ENCODE measurements around the gene ARFGEF3.

- TF ChIP-seq ZNF239 (tag by site-specific recombination; IDR thresholded peaks at IDR 0.05) = no peak
- TF ChIP-seq CTCF (tag by site-specific recombination; IDR thresholded peaks at IDR 0.05) = no peak
- TF ChIP-seq, protein P1, sequence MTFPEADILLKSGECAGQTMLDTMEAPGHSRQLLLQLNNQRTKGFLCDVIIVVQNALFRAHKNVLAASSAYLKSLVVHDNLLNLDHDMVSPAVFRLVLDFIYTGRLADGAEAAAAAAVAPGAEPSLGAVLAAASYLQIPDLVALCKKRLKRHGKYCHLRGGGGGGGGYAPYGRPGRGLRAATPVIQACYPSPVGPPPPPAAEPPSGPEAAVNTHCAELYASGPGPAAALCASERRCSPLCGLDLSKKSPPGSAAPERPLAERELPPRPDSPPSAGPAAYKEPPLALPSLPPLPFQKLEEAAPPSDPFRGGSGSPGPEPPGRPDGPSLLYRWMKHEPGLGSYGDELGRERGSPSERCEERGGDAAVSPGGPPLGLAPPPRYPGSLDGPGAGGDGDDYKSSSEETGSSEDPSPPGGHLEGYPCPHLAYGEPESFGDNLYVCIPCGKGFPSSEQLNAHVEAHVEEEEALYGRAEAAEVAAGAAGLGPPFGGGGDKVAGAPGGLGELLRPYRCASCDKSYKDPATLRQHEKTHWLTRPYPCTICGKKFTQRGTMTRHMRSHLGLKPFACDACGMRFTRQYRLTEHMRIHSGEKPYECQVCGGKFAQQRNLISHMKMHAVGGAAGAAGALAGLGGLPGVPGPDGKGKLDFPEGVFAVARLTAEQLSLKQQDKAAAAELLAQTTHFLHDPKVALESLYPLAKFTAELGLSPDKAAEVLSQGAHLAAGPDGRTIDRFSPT (tag by site-specific recombination; IDR thresholded peaks at IDR 0.05) = no peak
- TF ChIP-seq ZNF169 (tag by site-specific recombination; IDR thresholded peaks at IDR 0.05) = no peak
- TF ChIP-seq ZSCAN23 (tag by site-specific recombination; IDR thresholded peaks at IDR 0.05) = no peak
- TF ChIP-seq ZNF510 (tag by site-specific recombination; IDR thresholded peaks at IDR 0.05; ENCODE audit: insufficient replicate concordance) = no peak
- TF ChIP-seq, protein P2, sequence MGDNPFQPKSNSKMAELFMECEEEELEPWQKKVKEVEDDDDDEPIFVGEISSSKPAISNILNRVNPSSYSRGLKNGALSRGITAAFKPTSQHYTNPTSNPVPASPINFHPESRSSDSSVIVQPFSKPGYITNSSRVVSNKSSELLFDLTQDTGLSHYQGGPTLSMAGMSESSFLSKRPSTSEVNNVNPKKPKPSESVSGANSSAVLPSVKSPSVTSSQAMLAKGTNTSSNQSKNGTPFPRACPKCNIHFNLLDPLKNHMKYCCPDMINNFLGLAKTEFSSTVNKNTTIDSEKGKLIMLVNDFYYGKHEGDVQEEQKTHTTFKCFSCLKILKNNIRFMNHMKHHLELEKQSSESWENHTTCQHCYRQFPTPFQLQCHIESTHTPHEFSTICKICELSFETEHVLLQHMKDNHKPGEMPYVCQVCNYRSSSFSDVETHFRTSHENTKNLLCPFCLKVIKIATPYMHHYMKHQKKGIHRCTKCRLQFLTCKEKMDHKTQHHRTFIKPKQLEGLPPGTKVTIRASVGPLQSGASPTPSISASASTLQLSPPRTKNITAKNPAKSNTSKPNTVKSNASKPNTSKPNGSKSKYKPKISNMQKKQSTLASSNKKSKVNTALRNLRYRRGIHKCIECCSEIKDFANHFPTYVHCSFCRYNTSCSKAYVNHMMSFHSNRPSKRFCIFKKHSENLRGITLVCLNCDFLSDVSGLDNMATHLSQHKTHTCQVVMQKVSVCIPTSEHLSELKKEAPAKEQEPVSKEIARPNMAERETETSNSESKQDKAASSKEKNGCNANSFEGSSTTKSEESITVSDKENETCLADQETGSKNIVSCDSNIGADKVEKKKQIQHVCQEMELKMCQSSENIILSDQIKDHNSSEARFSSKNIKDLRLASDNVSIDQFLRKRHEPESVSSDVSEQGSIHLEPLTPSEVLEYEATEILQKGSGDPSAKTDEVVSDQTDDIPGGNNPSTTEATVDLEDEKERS (tag by site-specific recombination; IDR thresholded peaks at IDR 0.05) = no peak
Measured at GRCh38 chr6:138275976-138276375, 114.2 kb downstream of the ARFGEF3 start.
